ENCODE measurements around the gene EVA1C.
"Not testable (repeated sequence)": the region's sequence is repeated elsewhere in the genome, so short reads cannot be mapped to it uniquely, and the experiment has no call there.

The EVA1C gene

GRCh38 chr21:32543056-32543455 lies 130.6 kb downstream of the EVA1C start:
- not testable (repeated sequence) for H3K36me3 ChIP-seq (ENCODE audit: insufficient read depth, low read length); H3K9ac ChIP-seq (ENCODE audit: low read depth, low read length); H3K4me1 ChIP-seq (ENCODE audit: control insufficient read depth, insufficient read depth, low read length); H3K9me3 ChIP-seq (replicated peaks; ENCODE audit: low read length); H3K4me3 ChIP-seq (ENCODE audit: low read length); H3K27me3 ChIP-seq (ENCODE audit: control insufficient read depth, insufficient read depth, low read length); H3K4me2 ChIP-seq (ENCODE audit: low read length)

- Histone ChIP-seq H3K36me3 (ENCODE audit: insufficient read depth, low read length) (no peaks in the 10 kb centered on the region), H3K27me3 (ENCODE audit: control insufficient read depth, insufficient read depth, low read length) (no peaks in the 10 kb centered on the region), H3K9ac (ENCODE audit: low read depth, low read length) (no peak overlapping the region), H3K4me3 (ENCODE audit: low read length) (no peak overlapping the region), H3K4me1 (ENCODE audit: control insufficient read depth, insufficient read depth, low read length) (no peaks in the 10 kb centered on the region), H3K4me2 (ENCODE audit: low read length) (no peak overlapping the region), H3K9me3 (replicated peaks; ENCODE audit: low read length) (no peaks in the 10 kb centered on the region)
These were observed 131.5 kb downstream of the EVA1C start for GRCh38 chr21:32543975-32544374.

DNA sequence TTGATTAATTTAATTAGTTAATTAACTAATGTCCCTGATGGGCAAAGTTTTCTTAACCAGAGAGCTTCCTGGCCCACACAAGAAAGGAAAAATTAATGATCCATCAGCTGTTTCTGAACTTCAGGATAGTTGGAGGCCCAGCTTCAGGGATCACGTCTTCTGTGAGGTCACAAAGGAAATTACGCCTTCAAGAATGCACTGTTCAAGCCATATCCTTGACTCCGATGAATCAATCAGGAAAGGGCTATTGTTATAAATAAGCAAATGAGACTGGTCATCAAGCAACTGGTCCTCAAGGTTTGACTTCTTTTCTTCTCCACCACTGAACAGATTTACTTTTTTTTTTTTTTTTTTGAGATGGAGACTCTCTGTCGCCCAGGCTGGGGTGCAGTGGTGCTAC lies 132.2 kb downstream of the EVA1C start:
- Histone ChIP-seq H3K36me3 (ENCODE audit: insufficient read depth, low read length) (no peaks in the 10 kb centered on the region), H3K4me1 (ENCODE audit: control insufficient read depth, insufficient read depth, low read length) (no peaks in the 10 kb centered on the region), H3K4me2 (ENCODE audit: low read length) (no peak overlapping the region), H3K4me3 (ENCODE audit: low read length) (no peak overlapping the region), H3K27me3 (ENCODE audit: control insufficient read depth, insufficient read depth, low read length) (peaks cover under 1% of the 10 kb centered on the region), H3K9ac (ENCODE audit: low read depth, low read length) (no peak overlapping the region), H3K9me3 (replicated peaks; ENCODE audit: low read length) (no peaks in the 10 kb centered on the region)

GRCh38 chr21:32545948-32546441 lies 133.5 kb downstream of the EVA1C start:
- Histone ChIP-seq H3K4me2 (ENCODE audit: low read length) (no peak overlapping the region), H3K9ac (ENCODE audit: low read depth, low read length) (no peak overlapping the region), H3K9me3 (replicated peaks; ENCODE audit: low read length) (no peaks in the 10 kb centered on the region), H3K4me3 (ENCODE audit: low read length) (no peak overlapping the region), H3K36me3 (ENCODE audit: insufficient read depth, low read length) (no peaks in the 10 kb centered on the region), H3K4me1 (ENCODE audit: control insufficient read depth, insufficient read depth, low read length) (no peaks in the 10 kb centered on the region), H3K27me3 (ENCODE audit: control insufficient read depth, insufficient read depth, low read length) (peaks cover 6% of the 10 kb centered on the region)

DNA sequence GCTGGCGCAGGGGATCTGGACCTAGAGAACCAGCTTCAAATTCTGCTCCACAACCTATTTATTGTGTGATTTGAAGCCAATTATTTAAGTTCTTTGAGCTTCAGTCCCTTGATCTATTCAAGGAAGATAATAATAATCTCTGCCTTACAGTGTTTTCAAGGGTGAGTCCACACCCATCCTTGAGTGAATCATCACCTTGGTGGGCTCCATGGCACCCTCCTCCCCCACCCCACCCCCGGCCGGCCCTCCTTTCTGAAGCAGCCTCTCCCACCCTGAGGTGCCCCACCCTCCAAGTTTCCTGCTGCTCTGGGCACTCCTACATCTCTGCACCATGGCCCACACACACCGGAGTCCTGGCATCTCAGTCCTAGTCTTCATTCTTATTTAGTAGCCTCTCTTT lies 134.5 kb downstream of the EVA1C start:
- H3K9ac ChIP-seq (ENCODE audit: low read depth, low read length) = no peak overlapping the region
- no peak overlapping the region for H3K4me2 ChIP-seq (ENCODE audit: low read length)
- H3K27me3 ChIP-seq (ENCODE audit: control insufficient read depth, insufficient read depth, low read length) = peaks cover 7% of the 10 kb centered on the region
- no peak overlapping the region for H3K4me3 ChIP-seq (ENCODE audit: low read length)
- H3K9me3 ChIP-seq (replicated peaks; ENCODE audit: low read length) = no peaks in the 10 kb centered on the region
- H3K36me3 ChIP-seq (ENCODE audit: insufficient read depth, low read length) = no peaks in the 10 kb centered on the region
- no peaks in the 10 kb centered on the region for H3K4me1 ChIP-seq (ENCODE audit: control insufficient read depth, insufficient read depth, low read length)

DNA sequence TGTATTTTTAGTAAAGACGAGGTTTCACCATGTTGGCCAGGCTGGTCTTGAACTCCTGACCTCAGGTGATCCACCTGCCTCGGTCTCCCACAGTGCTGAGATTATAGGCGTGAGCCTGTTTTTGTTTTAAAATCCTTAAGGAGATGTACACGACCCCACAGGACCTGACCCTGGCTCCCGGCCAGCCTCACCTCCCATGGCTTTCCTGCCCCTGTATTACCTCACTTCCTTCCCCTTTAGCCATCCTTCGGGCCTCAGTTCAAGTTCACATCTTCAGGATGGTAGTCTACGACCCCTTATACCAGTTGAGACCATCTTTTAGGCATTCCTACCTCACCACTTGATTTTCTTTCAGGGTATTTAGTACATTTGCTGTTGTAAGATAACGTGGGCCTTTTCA lies 136.5 kb downstream of the EVA1C start:
- Histone ChIP-seq H3K4me1 (ENCODE audit: control insufficient read depth, insufficient read depth, low read length) (peaks cover 4% of the 10 kb centered on the region), H3K4me2 (ENCODE audit: low read length) (no peak overlapping the region), H3K9me3 (replicated peaks; ENCODE audit: low read length) (no peaks in the 10 kb centered on the region), H3K9ac (ENCODE audit: low read depth, low read length) (no peak overlapping the region), H3K36me3 (ENCODE audit: insufficient read depth, low read length) (no peaks in the 10 kb centered on the region), H3K4me3 (ENCODE audit: low read length) (no peak overlapping the region), H3K27me3 (ENCODE audit: control insufficient read depth, insufficient read depth, low read length) (peaks cover 7% of the 10 kb centered on the region)

DNA sequence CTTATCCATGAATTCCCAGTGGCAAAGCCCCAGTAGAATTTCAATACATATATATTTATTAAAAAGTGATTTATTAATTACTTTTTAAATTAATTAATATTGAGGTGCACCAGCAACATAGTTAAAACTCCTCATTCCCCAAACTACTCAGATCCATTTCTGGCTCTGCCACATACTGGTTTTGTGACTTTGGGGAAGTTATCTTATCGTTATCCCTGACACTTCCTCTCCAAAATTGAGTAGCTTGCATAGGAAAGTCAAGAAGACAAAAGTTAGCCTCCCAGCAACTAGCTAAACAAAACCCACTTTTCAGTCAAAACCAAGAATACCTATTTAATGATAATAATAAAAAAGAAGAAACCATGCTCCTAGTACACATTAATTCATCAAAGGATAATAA lies 136.9 kb downstream of the EVA1C start:
- H3K27me3 ChIP-seq (ENCODE audit: control insufficient read depth, insufficient read depth, low read length) = peaks cover 7% of the 10 kb centered on the region
- peaks cover 4% of the 10 kb centered on the region for H3K4me1 ChIP-seq (ENCODE audit: control insufficient read depth, insufficient read depth, low read length)
- no peaks in the 10 kb centered on the region for H3K9me3 ChIP-seq (replicated peaks; ENCODE audit: low read length)
- H3K36me3 ChIP-seq (ENCODE audit: insufficient read depth, low read length) = no peaks in the 10 kb centered on the region
- no peak overlapping the region for H3K9ac ChIP-seq (ENCODE audit: low read depth, low read length)
- H3K4me3 ChIP-seq (ENCODE audit: low read length) = no peak overlapping the region
- H3K4me2 ChIP-seq (ENCODE audit: low read length) = no peak overlapping the region

DNA sequence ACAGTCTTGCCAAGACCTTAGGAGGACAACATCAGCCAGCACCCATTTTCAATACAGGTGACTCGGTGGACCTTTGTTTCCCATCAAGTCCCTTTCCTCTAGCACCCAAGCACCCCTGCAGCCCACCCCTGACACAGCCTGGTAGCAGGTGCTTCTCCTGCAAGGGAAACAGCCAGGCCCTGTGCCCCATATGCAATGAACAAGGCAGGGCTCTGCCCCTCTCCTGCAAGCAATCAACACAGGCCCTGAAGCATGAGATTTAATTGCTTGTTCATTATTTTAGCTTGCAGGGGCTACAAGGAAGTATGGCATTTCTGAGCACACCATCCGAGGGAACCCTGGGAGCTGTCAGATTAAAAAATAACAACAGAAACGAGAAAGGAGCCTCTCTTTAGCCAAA lies 137.4 kb downstream of the EVA1C start:
- peaks cover 4% of the 10 kb centered on the region for H3K4me1 ChIP-seq (ENCODE audit: control insufficient read depth, insufficient read depth, low read length)
- no peak overlapping the region for H3K4me3 ChIP-seq (ENCODE audit: low read length)
- H3K9ac ChIP-seq (ENCODE audit: low read depth, low read length) = no peak overlapping the region
- H3K27me3 ChIP-seq (ENCODE audit: control insufficient read depth, insufficient read depth, low read length) = peaks cover 7% of the 10 kb centered on the region
- H3K36me3 ChIP-seq (ENCODE audit: insufficient read depth, low read length) = no peaks in the 10 kb centered on the region
- no peaks in the 10 kb centered on the region for H3K9me3 ChIP-seq (replicated peaks; ENCODE audit: low read length)
- no peak overlapping the region for H3K4me2 ChIP-seq (ENCODE audit: low read length)

DNA sequence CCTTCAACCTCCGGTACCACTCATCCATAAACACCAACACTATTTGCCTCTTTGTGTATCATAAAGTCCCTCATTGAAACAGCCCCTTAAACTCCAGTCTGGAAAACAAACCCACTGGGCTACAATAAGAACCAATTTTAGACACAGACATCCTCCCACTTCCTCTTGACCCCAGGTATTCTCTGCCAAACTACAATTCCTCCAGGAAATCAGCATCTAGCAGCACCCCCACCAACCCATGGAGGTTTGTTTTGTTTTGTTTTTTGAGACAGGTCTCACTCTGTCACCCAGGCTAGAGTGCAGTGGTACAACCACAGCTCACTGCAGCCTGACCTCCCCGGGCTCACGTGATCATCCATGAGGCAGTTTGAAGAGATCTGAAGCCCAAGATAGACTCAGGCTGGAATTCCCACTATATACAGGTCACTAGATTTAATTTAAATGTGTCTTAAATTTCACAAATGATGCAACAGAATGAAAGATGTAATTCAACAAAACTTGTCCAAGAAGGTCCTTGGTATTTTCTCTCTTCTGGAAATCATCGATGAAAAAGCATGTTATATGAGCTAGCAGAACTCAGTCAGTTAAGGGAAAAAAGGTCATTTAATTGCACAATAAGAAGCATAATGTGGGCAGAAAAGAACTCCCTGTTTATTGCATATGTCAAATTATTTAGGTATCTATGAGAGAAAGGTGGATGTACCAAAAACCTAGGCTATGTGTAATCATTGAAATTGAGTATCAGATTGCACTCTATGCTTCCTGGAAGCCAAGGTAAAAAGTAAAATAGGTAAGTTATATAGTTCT lies 142.5 kb downstream of the EVA1C start:
- H3K4me1 ChIP-seq (ENCODE audit: control insufficient read depth, insufficient read depth, low read length) = peaks cover 4% of the 10 kb centered on the region
- H3K4me3 ChIP-seq (ENCODE audit: low read length) = no peak overlapping the region
- peaks cover 4% of the 10 kb centered on the region for H3K27me3 ChIP-seq (ENCODE audit: control insufficient read depth, insufficient read depth, low read length)
- no peaks in the 10 kb centered on the region for H3K9me3 ChIP-seq (replicated peaks; ENCODE audit: low read length)
- H3K36me3 ChIP-seq (ENCODE audit: insufficient read depth, low read length) = no peaks in the 10 kb centered on the region
- no peak overlapping the region for H3K4me2 ChIP-seq (ENCODE audit: low read length)
- H3K9ac ChIP-seq (ENCODE audit: low read depth, low read length) = no peak overlapping the region

DNA sequence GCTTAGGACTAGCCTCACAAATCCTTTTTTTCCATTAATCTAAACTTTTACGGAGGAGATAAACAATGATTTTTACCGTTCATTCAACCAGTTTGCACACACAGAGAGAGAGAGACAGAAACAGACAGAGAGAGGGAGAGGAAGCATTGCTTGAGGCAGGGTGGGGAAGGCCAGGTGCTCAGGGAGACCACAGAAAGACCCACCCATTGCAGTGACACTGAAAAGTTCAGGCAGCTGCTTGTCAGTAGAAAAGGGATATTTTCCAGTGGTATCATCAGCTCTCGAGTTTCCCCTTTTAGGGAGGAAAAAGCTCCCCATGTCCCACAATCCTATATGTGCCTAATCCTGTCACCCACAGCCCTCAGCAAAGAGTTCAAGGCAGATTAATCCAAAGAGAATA lies 145.6 kb downstream of the EVA1C start:
- Histone ChIP-seq H3K4me2 (ENCODE audit: low read length) (no peak overlapping the region), H3K9ac (ENCODE audit: low read depth, low read length) (no peak overlapping the region), H3K27me3 (ENCODE audit: control insufficient read depth, insufficient read depth, low read length) (no peaks in the 10 kb centered on the region), H3K4me1 (ENCODE audit: control insufficient read depth, insufficient read depth, low read length) (no peaks in the 10 kb centered on the region), H3K36me3 (ENCODE audit: insufficient read depth, low read length) (no peaks in the 10 kb centered on the region), H3K9me3 (replicated peaks; ENCODE audit: low read length) (no peaks in the 10 kb centered on the region), H3K4me3 (ENCODE audit: low read length) (no peak overlapping the region)

GRCh38 chr21:32559006-32559610 lies 146.6 kb downstream of the EVA1C start:
- H3K9ac ChIP-seq (ENCODE audit: low read depth, low read length) = no peak overlapping the region
- no peaks in the 10 kb centered on the region for H3K4me1 ChIP-seq (ENCODE audit: control insufficient read depth, insufficient read depth, low read length)
- H3K36me3 ChIP-seq (ENCODE audit: insufficient read depth, low read length) = no peaks in the 10 kb centered on the region
- H3K27me3 ChIP-seq (ENCODE audit: control insufficient read depth, insufficient read depth, low read length) = no peaks in the 10 kb centered on the region
- no peak overlapping the region for H3K4me2 ChIP-seq (ENCODE audit: low read length)
- no peak overlapping the region for H3K4me3 ChIP-seq (ENCODE audit: low read length)
- H3K9me3 ChIP-seq (replicated peaks; ENCODE audit: low read length) = no peaks in the 10 kb centered on the region

DNA sequence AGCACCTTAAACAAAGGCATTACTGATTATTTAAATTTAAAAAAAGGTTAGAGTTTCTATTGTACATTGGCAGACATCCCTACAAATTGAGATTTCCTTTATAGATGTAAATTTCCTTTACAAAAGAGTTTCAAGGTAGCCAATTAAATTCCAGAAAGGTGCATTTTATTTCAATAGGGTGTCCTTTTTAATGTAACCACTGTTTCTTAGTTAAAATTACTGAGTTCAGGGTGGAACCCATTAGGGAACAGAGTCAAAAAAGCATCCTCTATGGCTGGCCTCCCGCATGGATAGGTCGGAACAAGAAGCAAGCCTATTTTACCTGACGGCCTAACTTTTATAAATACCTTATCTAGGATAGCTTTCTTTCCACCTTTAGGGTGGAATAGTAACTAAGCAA lies 148.4 kb downstream of the EVA1C start:
- Histone ChIP-seq H3K9me3 (replicated peaks; ENCODE audit: low read length) (no peaks in the 10 kb centered on the region), H3K4me1 (ENCODE audit: control insufficient read depth, insufficient read depth, low read length) (no peaks in the 10 kb centered on the region), H3K4me3 (ENCODE audit: low read length) (no peak overlapping the region), H3K36me3 (ENCODE audit: insufficient read depth, low read length) (no peaks in the 10 kb centered on the region), H3K9ac (ENCODE audit: low read depth, low read length) (no peak overlapping the region), H3K27me3 (ENCODE audit: control insufficient read depth, insufficient read depth, low read length) (no peaks in the 10 kb centered on the region), H3K4me2 (ENCODE audit: low read length) (no peak overlapping the region)

All from skeletal muscle satellite cell (primary cell).